Stimulated activated memory B cell treated with anti-CD40 and anti-IgM and Interleukin-4, amounts not matched to agents 10 μg/mL and 1 μg/mL and 100 μg/mL, for 72 hours (primary cell): ENCODE results near the gene GREM2.

Experiments
- ATAC-seq: fragments of 150-1000 bp; cut with Tn5 transposase; 2 replicates; pipeline ENCODE4 v1.10.0; 2021
- H3K27ac Mint-ChIP-seq: one replicate; pipeline ENCODE4 v1.8.0; 2022; ENCODE audit warnings: mild to moderate bottlenecking, mixed read lengths
- H3K27me3 Mint-ChIP-seq: one replicate; pipeline ENCODE4 v1.8.0; 2022; ENCODE audit warnings: mixed read lengths
- H3K36me3 Mint-ChIP-seq: one replicate; pipeline ENCODE4 v1.8.0; 2022; ENCODE audit warnings: mixed read lengths
- H3K4me1 Mint-ChIP-seq: one replicate; pipeline ENCODE4 v1.8.0; 2022; ENCODE audit warnings: mixed read lengths
- H3K4me3 Mint-ChIP-seq: one replicate; pipeline ENCODE4 v1.8.0; 2022; ENCODE audit warnings: mild to moderate bottlenecking, moderate library complexity, mixed read lengths
- H3K9me3 Mint-ChIP-seq: one replicate; pipeline ENCODE4 v1.8.0; 2022; ENCODE audit warnings: mixed read lengths

GREM2 gene

DNA sequence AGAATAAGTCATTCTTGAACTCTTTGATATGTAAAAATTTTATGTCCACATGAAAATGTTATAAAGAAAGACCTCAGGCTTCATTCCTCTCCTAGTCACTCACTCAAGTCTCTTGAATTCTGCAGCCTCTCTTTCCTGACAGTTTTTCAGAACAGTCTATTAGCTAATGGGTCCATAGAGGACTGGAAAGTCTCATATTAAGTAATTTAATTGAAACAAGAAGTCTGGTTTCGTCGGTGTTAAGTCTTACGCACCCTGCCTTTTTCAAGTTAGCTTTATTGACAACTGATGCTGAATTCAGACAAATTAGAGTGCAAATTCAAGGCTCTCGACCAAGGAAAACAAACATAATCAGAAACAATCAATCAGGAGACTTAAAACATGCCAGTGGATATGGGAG, 105.8 kb downstream of the GREM2 start:
- H3K27ac Mint-ChIP-seq: no peak overlapping the region
- H3K9me3 Mint-ChIP-seq: no peaks in the 10 kb centered on the region
- no peaks in the 10 kb centered on the region for H3K4me1 Mint-ChIP-seq
- H3K36me3 Mint-ChIP-seq: no peaks in the 10 kb centered on the region
- ATAC-seq: no peak
- H3K4me3 Mint-ChIP-seq: no peak overlapping the region
- H3K27me3 Mint-ChIP-seq: no peaks in the 10 kb centered on the region

- ATAC-seq: no peak
- H3K9me3 Mint-ChIP-seq: no peaks in the 10 kb centered on the region
- H3K27me3 Mint-ChIP-seq: no peaks in the 10 kb centered on the region
- H3K27ac Mint-ChIP-seq: no peak overlapping the region
- H3K4me1 Mint-ChIP-seq: no peaks in the 10 kb centered on the region
- H3K36me3 Mint-ChIP-seq: no peaks in the 10 kb centered on the region
- no peak overlapping the region for H3K4me3 Mint-ChIP-seq
Observed at GRCh38 chr1:240503558-240503957, 108.4 kb downstream of the GREM2 start.

DNA sequence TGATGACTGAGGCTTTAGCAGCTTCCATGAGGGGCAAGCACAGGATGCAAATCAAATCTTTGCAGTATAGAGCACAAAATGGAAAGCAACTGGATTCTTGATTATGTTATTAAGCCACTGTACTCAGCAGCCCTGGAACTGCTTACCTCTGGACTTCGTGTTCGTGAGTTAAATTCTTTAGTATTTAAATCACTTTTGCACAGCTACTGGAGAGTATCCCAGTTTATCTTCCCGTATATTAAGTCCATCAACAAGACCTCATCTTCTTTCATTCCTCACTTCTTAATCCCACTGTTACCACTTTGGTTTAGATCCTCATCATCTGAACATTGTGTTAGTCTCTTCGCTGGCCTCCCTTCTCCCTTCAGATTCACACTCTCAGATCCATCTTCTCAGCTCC, 108.9 kb downstream of the GREM2 start:
- Mint-ChIP-seq H3K36me3 (no peaks in the 10 kb centered on the region), H3K9me3 (no peaks in the 10 kb centered on the region), H3K4me3 (no peak overlapping the region), H3K27me3 (no peaks in the 10 kb centered on the region), H3K27ac (no peak overlapping the region), H3K4me1 (no peaks in the 10 kb centered on the region)
- ATAC-seq: no peak

DNA sequence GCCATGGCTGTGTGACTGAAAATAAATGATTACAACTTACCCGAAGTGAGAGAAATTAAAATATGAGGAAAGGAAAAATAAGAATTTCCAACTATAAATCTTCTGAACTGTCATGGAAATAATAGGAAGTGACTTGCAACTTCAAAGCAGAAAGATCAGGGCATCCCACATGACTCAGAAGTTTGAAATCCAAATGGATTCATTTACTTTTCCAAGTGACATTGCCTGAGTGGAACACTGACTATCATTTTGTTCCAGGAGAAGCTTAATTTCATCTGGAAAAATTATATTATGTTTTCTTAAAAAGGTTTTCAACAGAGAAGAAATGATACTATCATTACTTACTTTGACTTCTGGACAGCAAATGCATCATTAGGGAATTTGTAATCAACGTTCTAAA, 110.8 kb downstream of the GREM2 start:
- no peak overlapping the region for H3K4me3 Mint-ChIP-seq
- ATAC-seq: no peak
- H3K36me3 Mint-ChIP-seq: no peaks in the 10 kb centered on the region
- no peaks in the 10 kb centered on the region for H3K4me1 Mint-ChIP-seq
- H3K27ac Mint-ChIP-seq: no peak overlapping the region
- H3K27me3 Mint-ChIP-seq: no peaks in the 10 kb centered on the region
- peaks cover 6% of the 10 kb centered on the region for H3K9me3 Mint-ChIP-seq

DNA sequence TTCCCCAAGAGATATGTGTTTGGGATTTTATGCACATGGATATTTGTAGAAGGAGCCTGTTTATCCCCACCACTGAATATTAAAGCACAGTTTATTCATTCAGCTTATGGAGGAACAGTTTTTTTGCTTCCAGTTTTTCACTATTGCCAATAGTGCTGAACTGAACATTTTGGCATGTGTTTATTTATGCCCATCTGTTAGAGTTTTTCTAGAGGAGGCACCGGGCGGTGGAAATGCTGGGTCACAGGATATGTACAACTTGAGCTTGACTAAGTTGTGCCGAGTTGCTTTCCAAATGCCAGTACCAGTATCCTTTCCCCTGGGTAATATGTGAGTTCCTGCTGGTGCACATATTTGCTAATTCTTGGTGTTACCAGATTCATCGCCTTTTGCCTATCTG, 111.3 kb downstream of the GREM2 start:
- Mint-ChIP-seq H3K9me3 (peaks cover 6% of the 10 kb centered on the region), H3K27ac (no peak overlapping the region), H3K4me3 (no peak overlapping the region), H3K36me3 (no peaks in the 10 kb centered on the region), H3K27me3 (no peaks in the 10 kb centered on the region), H3K4me1 (no peaks in the 10 kb centered on the region)
- no peak for ATAC-seq

GRCh38 chr1:240499012-240499411, 112.9 kb downstream of the GREM2 start:
- Mint-ChIP-seq H3K4me3 (no peak overlapping the region), H3K27me3 (no peaks in the 10 kb centered on the region), H3K36me3 (no peaks in the 10 kb centered on the region), H3K27ac (no peak overlapping the region), H3K9me3 (peaks cover 6% of the 10 kb centered on the region), H3K4me1 (no peaks in the 10 kb centered on the region)
- ATAC-seq: no peak

DNA sequence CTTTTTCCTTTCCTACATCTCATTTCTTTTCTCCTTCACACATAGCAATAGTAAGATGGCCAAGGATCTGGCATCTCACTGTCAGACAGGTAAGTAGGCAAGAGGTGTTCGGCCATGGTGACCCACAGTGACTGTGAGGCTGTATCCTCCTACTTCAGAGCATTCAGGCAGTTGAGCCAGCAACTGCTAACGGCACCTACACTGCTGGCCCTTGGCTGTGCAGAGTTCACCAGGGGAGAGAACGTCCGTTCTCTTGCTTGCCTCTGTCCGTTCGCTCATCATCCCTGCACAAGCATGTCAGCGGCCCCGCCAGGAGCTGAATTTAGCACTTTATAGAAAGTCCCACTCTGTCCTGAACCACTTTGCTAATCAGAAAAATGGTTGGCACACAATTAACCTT, 113.6 kb downstream of the GREM2 start:
- Mint-ChIP-seq H3K9me3 (peaks cover 6% of the 10 kb centered on the region), H3K4me3 (no peak overlapping the region), H3K36me3 (no peaks in the 10 kb centered on the region), H3K4me1 (no peaks in the 10 kb centered on the region), H3K27ac (no peak overlapping the region), H3K27me3 (no peaks in the 10 kb centered on the region)
- ATAC-seq: no peak

GRCh38 chr1:240497908-240498307, 114.0 kb downstream of the GREM2 start:
- Mint-ChIP-seq H3K4me3 (no peak overlapping the region), H3K27me3 (no peaks in the 10 kb centered on the region), H3K27ac (no peak overlapping the region), H3K36me3 (no peaks in the 10 kb centered on the region), H3K4me1 (no peaks in the 10 kb centered on the region), H3K9me3 (peaks cover 6% of the 10 kb centered on the region)
- no peak for ATAC-seq

DNA sequence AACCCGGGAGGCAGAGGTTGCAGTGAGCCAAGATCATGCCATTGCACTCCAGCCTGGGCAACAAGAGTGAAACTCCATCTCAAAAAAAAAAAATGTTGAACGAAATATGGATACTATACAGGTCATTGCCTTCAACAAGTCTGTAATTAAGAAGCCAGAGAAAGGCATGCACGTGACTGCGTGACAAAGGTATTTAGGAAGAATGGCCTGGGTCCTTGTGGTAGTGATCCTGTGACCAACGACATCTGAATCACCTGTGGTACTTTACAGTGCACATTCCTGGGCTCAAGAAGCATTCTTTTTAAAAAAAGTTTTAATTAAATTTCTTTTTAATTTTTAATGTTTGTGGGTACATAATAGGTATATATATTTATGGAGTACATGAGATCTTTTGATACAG, 115.0 kb downstream of the GREM2 start:
- H3K27me3 Mint-ChIP-seq: no peaks in the 10 kb centered on the region
- no peaks in the 10 kb centered on the region for H3K36me3 Mint-ChIP-seq
- H3K4me3 Mint-ChIP-seq: no peak overlapping the region
- H3K4me1 Mint-ChIP-seq: no peaks in the 10 kb centered on the region
- ATAC-seq: no peak
- no peak overlapping the region for H3K27ac Mint-ChIP-seq
- peaks cover 6% of the 10 kb centered on the region for H3K9me3 Mint-ChIP-seq

- Mint-ChIP-seq H3K36me3 (no peaks in the 10 kb centered on the region), H3K4me1 (no peaks in the 10 kb centered on the region), H3K27ac (no peak overlapping the region), H3K27me3 (no peaks in the 10 kb centered on the region), H3K4me3 (no peak overlapping the region), H3K9me3 (peaks cover 6% of the 10 kb centered on the region)
- no peak for ATAC-seq
Observed at GRCh38 chr1:240496356-240496755, 115.6 kb downstream of the GREM2 start.

GRCh38 chr1:240495601-240496000, 116.4 kb downstream of the GREM2 start:
- Mint-ChIP-seq H3K4me3 (no peak overlapping the region), H3K9me3 (peaks cover 6% of the 10 kb centered on the region), H3K27me3 (no peaks in the 10 kb centered on the region), H3K4me1 (no peaks in the 10 kb centered on the region), H3K36me3 (no peaks in the 10 kb centered on the region), H3K27ac (no peak overlapping the region)
- ATAC-seq: no peak

DNA sequence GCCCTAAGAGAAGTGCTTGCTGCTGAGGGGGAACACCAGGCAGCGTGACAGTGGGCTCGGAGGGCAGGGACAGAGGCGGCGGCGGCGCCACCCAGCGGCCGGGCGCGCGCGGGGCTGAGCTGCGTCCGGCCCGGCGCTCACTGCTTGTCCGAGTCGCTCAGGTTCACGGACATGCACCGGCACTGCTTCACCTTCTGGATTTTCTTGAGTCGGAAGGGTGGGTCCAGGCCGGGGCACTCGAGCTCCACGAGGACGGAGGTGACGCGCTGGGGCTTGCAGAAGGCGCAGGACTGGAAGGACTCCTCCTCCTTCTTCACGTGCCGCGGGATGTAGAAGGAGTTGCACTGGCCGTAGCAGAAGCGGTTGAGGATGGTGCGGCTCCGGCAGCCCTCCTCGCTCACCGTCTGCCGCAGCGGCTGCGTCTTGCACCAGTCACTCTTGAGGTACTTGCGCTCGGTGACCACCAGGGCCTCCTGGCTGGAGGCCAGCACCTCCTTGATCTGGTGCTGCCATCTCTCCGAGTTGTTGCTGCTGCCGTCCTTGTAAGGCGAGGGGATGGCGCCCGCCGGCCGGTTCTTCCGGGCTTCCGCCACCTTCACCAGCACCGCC, 119.0 kb downstream of the GREM2 start:
- Mint-ChIP-seq H3K36me3 (no peaks in the 10 kb centered on the region), H3K9me3 (peaks cover 6% of the 10 kb centered on the region), H3K4me3 (no peak overlapping the region), H3K27ac (no peak overlapping the region), H3K27me3 (no peaks in the 10 kb centered on the region), H3K4me1 (no peaks in the 10 kb centered on the region)
- no peak for ATAC-seq

- Mint-ChIP-seq H3K4me1 (no peaks in the 10 kb centered on the region), H3K27ac (no peak overlapping the region), H3K4me3 (no peak overlapping the region), H3K27me3 (no peaks in the 10 kb centered on the region), H3K9me3 (peaks cover 6% of the 10 kb centered on the region), H3K36me3 (no peaks in the 10 kb centered on the region)
- no peak for ATAC-seq
Observed at GRCh38 chr1:240491796-240492195, 120.2 kb downstream of the GREM2 start.

DNA sequence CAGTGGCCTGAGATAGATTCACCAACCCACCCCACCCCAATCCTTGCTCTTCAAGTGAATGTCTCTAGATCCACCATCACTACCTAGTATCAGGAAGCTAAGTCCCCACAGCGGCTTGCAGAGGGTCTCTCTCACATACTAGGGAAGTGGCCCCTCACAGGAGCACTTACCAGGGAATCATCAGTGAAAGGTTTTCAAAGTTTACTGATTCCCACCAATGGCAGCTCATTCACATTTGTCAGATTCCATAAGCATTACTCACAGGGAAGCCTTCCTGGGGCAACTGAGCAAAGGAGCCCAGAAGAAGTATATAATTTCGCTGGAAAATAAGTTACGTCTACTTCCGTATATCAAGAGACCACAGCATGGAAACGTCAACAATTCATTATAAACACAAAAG, 120.8 kb downstream of the GREM2 start:
- H3K36me3 Mint-ChIP-seq: no peaks in the 10 kb centered on the region
- H3K9me3 Mint-ChIP-seq: peaks cover 3% of the 10 kb centered on the region
- H3K4me3 Mint-ChIP-seq: no peak overlapping the region
- no peak overlapping the region for H3K27ac Mint-ChIP-seq
- no peaks in the 10 kb centered on the region for H3K27me3 Mint-ChIP-seq
- ATAC-seq: no peak
- no peaks in the 10 kb centered on the region for H3K4me1 Mint-ChIP-seq

DNA sequence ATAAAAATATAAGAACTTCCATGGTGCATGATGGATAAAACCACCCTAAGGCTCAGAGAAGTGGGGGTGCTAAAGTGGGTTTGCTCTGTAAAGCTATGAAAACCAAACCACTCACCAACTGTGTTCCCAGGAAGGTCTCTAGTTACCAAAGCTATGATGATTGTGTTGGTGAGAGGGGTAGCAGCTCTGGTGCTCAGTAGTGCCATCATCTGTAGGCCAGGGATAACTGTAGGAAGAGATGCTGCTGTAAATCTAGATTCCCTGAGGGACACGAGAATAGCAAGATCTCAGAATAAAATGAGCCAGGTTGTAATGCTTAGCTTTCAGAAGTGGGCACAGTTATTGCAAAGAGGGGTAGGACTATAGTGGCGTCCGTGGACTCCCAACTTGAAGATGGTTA, 124.5 kb downstream of the GREM2 start:
- Mint-ChIP-seq H3K9me3 (peaks cover 6% of the 10 kb centered on the region), H3K4me3 (no peak overlapping the region), H3K27me3 (no peaks in the 10 kb centered on the region), H3K36me3 (no peaks in the 10 kb centered on the region), H3K27ac (no peak overlapping the region), H3K4me1 (no peaks in the 10 kb centered on the region)
- ATAC-seq: no peak

GRCh38 chr1:240486611-240487010, 125.3 kb downstream of the GREM2 start:
- Mint-ChIP-seq H3K4me3 (no peak overlapping the region), H3K36me3 (no peaks in the 10 kb centered on the region), H3K4me1 (no peaks in the 10 kb centered on the region), H3K27ac (no peak overlapping the region), H3K27me3 (no peaks in the 10 kb centered on the region), H3K9me3 (peaks cover 6% of the 10 kb centered on the region)
- ATAC-seq: no peak
